K562 (cell line): Measurements from ENCODE around the gene TMCC2. TPM values are rescaled to one million over a fixed set of nuclear protein-coding genes. Genes with fewer than 3 reads are reported as not detected.

Experiments
- ATAC-seq: fragments of 200-7000 bp; cut with Tn5 transposase; 3 replicates; pipeline ENCODE4 v1.9.1; 2020; ENCODE audit warnings: moderate library complexity
- BruUV-seq: library from RNA; stranded (reverse); fragments of 400-500 nt; replicated peaks from 2 replicates; lab custom pipeline; 2021; lab: Mats Ljungman, UMichigan
- CTCF ChIA-PET: fragments of 300-600 bp; formaldehyde crosslinking; extraction: SDS; loops from one replicate; lab custom pipeline; 2021; ENCODE audit warnings: low intra/inter-chr PET ratio; lab: Yijun Ruan, JAX
- POLR2A ChIA-PET: fragments of 300-600, 350-650 bp; sonication (Branson Sonifier 250); formaldehyde crosslinking; extraction: SDS; loops from one replicate; lab custom pipeline; 2021; ENCODE audit warnings: antibody characterized with exemption, inconsistent platforms; lab: Yijun Ruan, JAX
- DNase-seq, 4 experiments: peaks; one replicate each; pipeline versions ENCODE4 v3.0.0 to v3.0.0-alpha.2; 2011 to 2018; ENCODE audit warnings: low spot score in 3 of 4, mixed read lengths in 3 of 4; ENCODE audit errors: extremely low read depth in 1 of 4
- FAIRE-seq: peaks from 2 replicates; lab custom pipeline; 2011; peaks lifted over from hg19 to GRCh38; lab: Jason Lieb, UNC
- H2AFZ ChIP-seq: 2 replicates; pipeline ENCODE4 v1.6.0; 2011; ENCODE audit warnings: low read depth, low read length, control low read depth, inconsistent platforms
- H3K27ac ChIP-seq: fragments of 200-600 bp; 3 replicates; pipeline ENCODE4 v1.8.0; 2011; ENCODE audit warnings: low read depth, mild to moderate bottlenecking, control low read depth, inconsistent platforms, low read length, moderate library complexity, mixed read lengths; ENCODE audit errors: extremely low read depth
- H3K27me3 ChIP-seq, 2 experiments: fragments of 300-600 bp in 1 of 2; 2 replicates in 1 of 2; 3 replicates in 1 of 2; pipeline versions ENCODE4 v1.6.0 to v1.8.0; 2011; ENCODE audit warnings: inconsistent platforms in 2 of 2, low read length in 2 of 2, mild to moderate bottlenecking in 1 of 2, mixed read lengths in 1 of 2, moderate library complexity in 1 of 2; ENCODE audit not compliant: control insufficient read depth in 2 of 2, insufficient read depth in 2 of 2
- H3K36me3 ChIP-seq: fragments of 300-600 bp; 3 replicates; pipeline ENCODE4 v1.8.0; 2011; ENCODE audit warnings: mild to moderate bottlenecking, low read length, inconsistent platforms; ENCODE audit not compliant: control insufficient read depth, insufficient read depth
- H3K4me1 ChIP-seq, 2 experiments: fragments of 200-600 bp in 1 of 2; replicated peaks in 1 of 2; 2 replicates in 1 of 2; 3 replicates in 1 of 2; pipeline versions ENCODE4 v1.5.1 to v1.8.0; 2011; ENCODE audit warnings: inconsistent platforms in 2 of 2, low read length in 2 of 2, mild to moderate bottlenecking in 1 of 2, mixed read lengths in 1 of 2, moderate library complexity in 1 of 2; ENCODE audit not compliant: control insufficient read depth in 2 of 2, insufficient read depth in 2 of 2
- H3K4me2 ChIP-seq: 2 replicates; pipeline ENCODE4 v1.6.1; 2011; ENCODE audit warnings: low read length, control low read depth, inconsistent platforms, mixed read lengths; ENCODE audit not compliant: insufficient read depth
- H3K4me3 ChIP-seq: fragments of 200-600 bp; sonication (generic), shearing (Covaris generic); 2 replicates; pipeline ENCODE4 v1.5.1; 2016; ENCODE audit warnings: control low read depth, inconsistent platforms
- H3K79me2 ChIP-seq: fragments of 200-600 bp; 3 replicates; pipeline ENCODE4 v1.8.0; 2011; ENCODE audit warnings: low read length, inconsistent platforms; ENCODE audit not compliant: control insufficient read depth, insufficient read depth
- H3K9ac ChIP-seq, 2 experiments: 2 replicates each; pipeline versions ENCODE4 v1.6.0 to v1.6.1; 2011; ENCODE audit warnings: low read depth in 2 of 2, low read length in 2 of 2, control low read depth in 1 of 2, inconsistent platforms in 1 of 2, mild to moderate bottlenecking in 1 of 2, mixed read lengths in 1 of 2; ENCODE audit not compliant: insufficient read depth in 1 of 2
- H3K9me1 ChIP-seq: one replicate; pipeline ENCODE4 v1.6.0; 2011; ENCODE audit warnings: inconsistent platforms, mild to moderate bottlenecking, low read length, moderate library complexity; ENCODE audit not compliant: control insufficient read depth, insufficient read depth
- H3K9me3 ChIP-seq: replicated peaks from 2 replicates; pipeline ENCODE4 v1.5.1; 2011; ENCODE audit warnings: low read depth, low read length, inconsistent platforms; ENCODE audit not compliant: control insufficient read depth, insufficient read depth
- H4K20me1 ChIP-seq: replicated peaks from 2 replicates; pipeline ENCODE4 v1.6.1; 2011; ENCODE audit warnings: low read length, inconsistent platforms, mixed read lengths; ENCODE audit not compliant: control insufficient read depth, insufficient read depth
- NFIC ChIP-seq: fragments of 450-650 bp; IDR thresholded peaks from 2 replicates; pipeline ENCODE4 v1.6.1; 2017; ENCODE audit warnings: mild to moderate bottlenecking, inconsistent platforms
- USF1 ChIP-seq: sonication (generic); formaldehyde crosslinking; IDR thresholded peaks from 2 replicates; pipeline ENCODE4 v1.9.0; 2022; ENCODE audit warnings: mild to moderate bottlenecking, missing genetic modification reagents
- ZBTB1 ChIP-seq: sonication (generic); formaldehyde crosslinking; IDR thresholded peaks from 2 replicates; pipeline ENCODE4 v1.8.1; 2023; ENCODE audit warnings: missing genetic modification reagents, low read depth, mild to moderate bottlenecking, borderline replicate concordance
- WGBS: fragments of 100-300 bp; shearing (Covaris generic); methylation state at CpG from one replicate; pipeline ENCODE4 v1.1.6; 2016; ENCODE audit warnings: low coverage, mixed read lengths; ENCODE audit not compliant: insufficient coverage; ENCODE audit errors: missing lambda C conversion rate; 5-methylcytosine and 5-hydroxymethylcytosine counted together
- in situ Hi-C: fragments of 300-500 bp; cut with MboI; formaldehyde crosslinking; loops from 4 replicates; pipeline ENCODE4 v1.15.0; 2018; ENCODE audit warnings: inconsistent platforms, mixed read lengths
- intact Hi-C: fragments of 100-400 bp; cut with micrococcal nuclease; formaldehyde crosslinking; loops from 2 replicates; pipeline ENCODE4 v1.14.2; 2022
- polyA plus RNA-seq, 8 experiments: library from polyadenylated mRNA; depleted of rRNA in 4 of 8; stranded (reverse) in 5 of 8; unstranded in 3 of 8; fragments of >200 nt; fragmentation: Nextera tagmentation in 2 of 8; fragmentation: Illumina TruSeq in 1 of 8; extraction: Ambion mirVana in 2 of 8; extraction: Trizol in 1 of 8; gene quantifications; 2 replicates each; pipeline versions ENCODE4 v1.2.1 to v1.2.3, GENCODE V29; 2011 to 2014; ENCODE audit warnings: inconsistent platforms in 1 of 8, missing spikeins in 1 of 8
- total RNA-seq, 7 experiments: library from RNA; depleted of rRNA in 6 of 7; stranded (reverse); fragments of >200 nt in 6 of 7; fragmentation: Illumina TruSeq in 2 of 7; extraction: Trizol in 2 of 7; gene quantifications; 2 replicates each; pipeline versions ENCODE4 v1.2.1 to v1.2.3, GENCODE V29; 2011 to 2021; ENCODE audit warnings: low replicate concordance in 1 of 7

TMCC2 gene
- total and polyA plus RNA-seq, 9 of the 15 experiments (the other 6 are each of a cell fraction or from before 2014, with no cell fraction given), result 0.06 to 1.8 (median 0.98) TPM

GRCh38 chr1:205317311-205317917, 89.7 kb downstream of the TMCC2 start:
- 3% methylated on average over 7 of the region's 7 CpGs for WGBS
- Histone ChIP-seq H4K20me1 (no peaks in the 10 kb centered on the region; the same call in 1 of the 2 replicates), H2AFZ (no peak overlapping the region), H3K27ac (no peak overlapping the region), H3K79me2 (no peaks in the 10 kb centered on the region), H3K4me1 (peaks cover 3 to 15% of the 10 kb centered on the region in 2 experiments; a peak in 4 of 5 replicates), H3K4me2 (no peak overlapping the region), H3K4me3 (no peak overlapping the region), H3K9me3 (no peaks in the 10 kb centered on the region), H3K27me3 (peaks cover 26 to 55% of the 10 kb centered on the region in 2 experiments), H3K9ac (no peak overlapping the region), H3K9me1 (no peaks in the 10 kb centered on the region), H3K36me3 (no peaks in the 10 kb centered on the region)
- TF ChIP-seq NFIC, result peak; percentile 81
- no peak for TF ChIP-seq USF1 (CRISPR knock-in tag)
- TF ChIP-seq ZBTB1 (CRISPR knock-in tag), result 0 out of 2 replicates have a peak, but pooled peaks have one; percentile 21
- intact Hi-C loops, result no loop called here
- DNase-seq, result no peak
- ATAC-seq, result no peak
- BruUV-seq, result no TSS peak
- no peak for FAIRE-seq
- in situ Hi-C loops, result no loop called here
- ChIA-PET POLR2A (interaction anchor here (0.7 to 1.1 kb wide), 3 partner anchors 11 to 44 kb away, joined by 3 read pairs; no protein-coding TSS in a partner anchor), CTCF (no interaction called here)
